GM21825 (cell line): ENCODE measurements around the gene SMIM10L1.

ENCODE experiments used
- ATAC-seq: cut with Tn5 transposase; IDR thresholded peaks from one replicate; pipeline ENCODE4 v1.9.1; 2021; ENCODE audit warnings: mild to moderate bottlenecking, moderate library complexity; ENCODE audit not compliant: unreplicated experiment

The SMIM10L1 gene

DNA sequence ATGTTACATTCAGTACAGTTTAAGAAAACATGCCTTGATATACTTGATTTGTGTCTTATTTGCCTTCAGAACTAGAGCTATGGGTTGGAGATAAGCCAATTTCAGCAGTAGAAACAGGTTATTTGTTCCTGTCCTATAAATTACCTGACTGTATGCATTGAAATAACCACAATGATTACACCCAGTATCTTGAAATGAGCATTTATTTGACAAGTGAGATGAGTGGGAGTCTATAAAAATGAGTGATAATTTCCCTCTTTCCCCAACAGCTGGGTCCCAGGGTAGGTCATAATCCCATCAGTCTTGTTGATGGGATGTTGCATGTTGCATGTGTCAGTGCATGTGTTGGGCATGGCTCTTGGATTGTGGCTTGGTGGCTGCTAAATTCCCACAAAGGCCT, 12.0 kb downstream of the SMIM10L1 start:
- no peak for ATAC-seq

DNA sequence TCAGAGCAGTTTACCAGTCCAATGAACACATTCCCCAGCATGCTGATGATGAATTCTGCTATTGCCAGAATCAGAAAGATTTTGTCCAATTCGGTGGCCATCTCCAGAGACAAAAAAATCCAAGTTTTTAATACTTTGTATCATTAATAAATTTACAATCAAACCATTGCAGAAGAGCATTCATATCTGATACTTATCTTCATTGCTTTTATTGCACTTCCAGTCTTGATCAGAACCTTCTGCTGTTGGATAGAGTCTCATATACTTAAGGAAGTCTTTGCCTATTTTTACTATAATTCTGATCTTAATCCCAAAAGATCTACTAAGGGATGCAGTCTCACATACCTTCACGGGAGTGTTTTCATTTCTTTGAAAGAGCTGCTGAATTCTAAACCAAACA, 15.8 kb downstream of the SMIM10L1 start, which contains the start of gene TAS2R42:
TAS2R42 (minus strand) TSS at position 101 of the 400 bp plus-strand sequence; CDS start at position 101, 0 bp downstream.
- ATAC-seq, result no peak

- ATAC-seq, result no peak
Measured at GRCh38 chr12:11202811-11203210, 31.8 kb downstream of the SMIM10L1 start.

GRCh38 chr12:11204173-11204572, 33.2 kb downstream of the SMIM10L1 start:
- no peak for ATAC-seq

DNA sequence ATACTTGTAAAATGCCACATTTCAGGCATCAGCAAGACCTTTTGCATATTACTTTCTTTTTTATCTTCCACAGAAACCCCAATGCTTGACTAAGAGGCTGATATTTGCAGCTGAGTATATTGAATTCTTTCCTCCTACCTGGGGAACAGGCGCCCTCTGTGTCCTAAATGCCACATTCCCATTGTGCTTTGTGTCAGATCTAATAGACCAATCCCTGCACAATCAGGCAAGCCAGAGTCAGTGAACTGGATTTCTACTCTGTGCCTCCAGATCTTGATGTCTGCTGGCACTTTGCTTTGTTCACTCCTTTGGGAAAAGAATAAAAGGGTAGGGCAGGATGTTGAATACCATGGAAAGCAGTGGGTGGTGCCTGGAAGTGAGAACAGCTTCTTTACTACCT, 38.1 kb downstream of the SMIM10L1 start:
- no peak for ATAC-seq
